ENCODE measurements around the gene FRYL.
"Not testable (repeated sequence)": the region's sequence is repeated elsewhere in the genome, so short reads cannot be mapped to it uniquely, and the experiment has no call there.

Gene FRYL

GRCh38 chr4:48779998-48780864 lies at the start of gene FRYL:
FRYL (minus strand) TSS chr4:48780279; CDS start chr4:48634410, 145,869 bp downstream.
- DNase-seq (ENCODE audit: low read depth in 2 of 2): peak; percentile 97 to 98

GRCh38 chr4:48827622-48828021 lies 47.5 kb upstream of the FRYL start:
- DNase-seq (ENCODE audit: low read depth in 2 of 2): no peak

GRCh38 chr4:48821431-48821830 lies 41.4 kb upstream of the FRYL start:
- DNase-seq (ENCODE audit: low read depth in 2 of 2): not testable (repeated sequence)

- DNase-seq (ENCODE audit: low read depth in 2 of 2): no peak
These were observed 36.9 kb upstream of the FRYL start for GRCh38 chr4:48816971-48817370.

- DNase-seq (ENCODE audit: low read depth in 2 of 2): not testable (repeated sequence)
These were observed 36.2 kb upstream of the FRYL start for GRCh38 chr4:48816297-48816696.

GRCh38 chr4:48815483-48815882 lies 35.4 kb upstream of the FRYL start:
- no peak for DNase-seq (ENCODE audit: low read depth in 2 of 2)

- no peak for DNase-seq (ENCODE audit: low read depth in 2 of 2)
These were observed 33.9 kb upstream of the FRYL start for GRCh38 chr4:48813964-48814363.

GRCh38 chr4:48812866-48813265 lies 32.8 kb upstream of the FRYL start:
- DNase-seq (ENCODE audit: low read depth in 2 of 2): no peak

- no peak for DNase-seq (ENCODE audit: low read depth in 2 of 2)
These were observed 24.7 kb upstream of the FRYL start for GRCh38 chr4:48804584-48805301.

GRCh38 chr4:48801016-48801715 lies 21.1 kb upstream of the FRYL start:
- no peak for DNase-seq (ENCODE audit: low read depth in 2 of 2)

- DNase-seq (ENCODE audit: low read depth in 2 of 2): not testable (repeated sequence)
These were observed 20.1 kb upstream of the FRYL start for GRCh38 chr4:48800155-48800554.

GRCh38 chr4:48799157-48799556 lies 19.1 kb upstream of the FRYL start:
- DNase-seq (ENCODE audit: low read depth in 2 of 2): no peak

- DNase-seq (ENCODE audit: low read depth in 2 of 2): no peak
These were observed 18.0 kb upstream of the FRYL start for GRCh38 chr4:48798117-48798516.

- no peak for DNase-seq (ENCODE audit: low read depth in 2 of 2)
These were observed 17.0 kb upstream of the FRYL start for GRCh38 chr4:48796927-48797679.

- DNase-seq (ENCODE audit: low read depth in 2 of 2): no peak
These were observed 16.3 kb upstream of the FRYL start for GRCh38 chr4:48796191-48796926.

- no peak for DNase-seq (ENCODE audit: low read depth in 2 of 2)
These were observed 15.0 kb upstream of the FRYL start for GRCh38 chr4:48795108-48795507.

- no peak for DNase-seq (ENCODE audit: low read depth in 2 of 2)
These were observed 12.4 kb upstream of the FRYL start for GRCh38 chr4:48792348-48793006.

- DNase-seq (ENCODE audit: low read depth in 2 of 2): no peak
These were observed 11.2 kb upstream of the FRYL start for GRCh38 chr4:48791313-48791712.

- no peak for DNase-seq (ENCODE audit: low read depth in 2 of 2)
These were observed 10.5 kb upstream of the FRYL start for GRCh38 chr4:48790561-48790960.

GRCh38 chr4:48787056-48787455 lies 7.0 kb upstream of the FRYL start:
- DNase-seq (ENCODE audit: low read depth in 2 of 2): no peak

All from stimulated activated CD4-positive, alpha-beta T cell treated with anti-CD3 and anti-CD28 coated beads, Interleukin-15, amount 100 ng/mL, for 48 hours (primary cell).